NCI-H2171 (cell line): Measurements from ENCODE around the gene RFX7.

Source experiments
- DNase-seq: peaks from one replicate; lab custom pipeline; 2025; lab: John Stamatoyannopoulos, UW

The RFX7 gene

GRCh38 chr15:56045068-56045748, 198.5 kb downstream of the RFX7 start:
- DNase-seq: no peak

DNA sequence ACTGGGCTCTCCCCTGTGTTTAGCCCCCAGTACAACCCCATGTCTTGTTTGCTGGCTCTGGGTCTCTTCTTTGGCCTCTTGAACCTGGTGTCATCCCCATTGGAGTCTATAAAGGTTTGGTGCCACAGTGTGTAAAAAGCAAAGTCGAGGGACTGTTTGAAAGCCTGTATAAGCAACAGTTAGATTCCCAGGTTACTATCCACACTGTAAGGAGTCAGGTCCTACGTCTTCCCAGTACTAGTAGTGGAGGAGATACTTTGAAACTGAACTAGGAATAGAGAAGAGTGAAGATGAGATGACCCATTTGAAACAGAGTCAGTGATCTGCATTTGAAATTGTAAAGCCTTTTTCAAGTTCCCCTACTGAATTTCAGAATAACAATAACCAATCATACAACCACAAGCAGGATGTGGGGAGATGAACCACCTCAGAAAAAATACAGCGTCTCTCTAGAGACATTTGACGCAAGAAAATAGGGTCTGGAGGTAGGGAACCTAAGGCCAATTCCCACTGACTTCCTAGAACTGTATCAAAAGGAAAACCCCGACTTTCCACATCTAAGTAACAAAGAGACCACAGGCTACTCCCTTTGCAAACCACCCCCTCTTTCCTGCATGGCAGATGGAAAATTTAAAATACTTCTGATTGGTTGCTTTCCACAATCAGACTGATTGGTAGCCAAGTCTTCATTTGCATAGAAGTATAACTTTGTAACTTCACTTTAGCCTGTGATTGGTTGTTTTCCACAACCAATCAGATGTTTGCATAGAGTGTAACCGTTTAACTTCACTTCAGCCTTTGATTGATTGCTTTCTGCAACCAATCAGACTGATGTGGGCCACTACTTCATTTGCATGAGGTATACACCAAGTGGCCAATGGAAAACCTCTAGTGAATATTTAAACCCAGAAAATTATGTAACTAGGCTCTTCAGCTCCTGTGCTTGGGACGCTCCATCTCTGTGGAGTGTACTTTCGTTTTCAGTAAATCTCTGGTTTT, 200.4 kb downstream of the RFX7 start:
- DNase-seq: no peak

- DNase-seq: no peak
These were observed 201.2 kb downstream of the RFX7 start for GRCh38 chr15:56042498-56042897.

GRCh38 chr15:56042031-56042430, 201.6 kb downstream of the RFX7 start:
- DNase-seq: no peak

DNA sequence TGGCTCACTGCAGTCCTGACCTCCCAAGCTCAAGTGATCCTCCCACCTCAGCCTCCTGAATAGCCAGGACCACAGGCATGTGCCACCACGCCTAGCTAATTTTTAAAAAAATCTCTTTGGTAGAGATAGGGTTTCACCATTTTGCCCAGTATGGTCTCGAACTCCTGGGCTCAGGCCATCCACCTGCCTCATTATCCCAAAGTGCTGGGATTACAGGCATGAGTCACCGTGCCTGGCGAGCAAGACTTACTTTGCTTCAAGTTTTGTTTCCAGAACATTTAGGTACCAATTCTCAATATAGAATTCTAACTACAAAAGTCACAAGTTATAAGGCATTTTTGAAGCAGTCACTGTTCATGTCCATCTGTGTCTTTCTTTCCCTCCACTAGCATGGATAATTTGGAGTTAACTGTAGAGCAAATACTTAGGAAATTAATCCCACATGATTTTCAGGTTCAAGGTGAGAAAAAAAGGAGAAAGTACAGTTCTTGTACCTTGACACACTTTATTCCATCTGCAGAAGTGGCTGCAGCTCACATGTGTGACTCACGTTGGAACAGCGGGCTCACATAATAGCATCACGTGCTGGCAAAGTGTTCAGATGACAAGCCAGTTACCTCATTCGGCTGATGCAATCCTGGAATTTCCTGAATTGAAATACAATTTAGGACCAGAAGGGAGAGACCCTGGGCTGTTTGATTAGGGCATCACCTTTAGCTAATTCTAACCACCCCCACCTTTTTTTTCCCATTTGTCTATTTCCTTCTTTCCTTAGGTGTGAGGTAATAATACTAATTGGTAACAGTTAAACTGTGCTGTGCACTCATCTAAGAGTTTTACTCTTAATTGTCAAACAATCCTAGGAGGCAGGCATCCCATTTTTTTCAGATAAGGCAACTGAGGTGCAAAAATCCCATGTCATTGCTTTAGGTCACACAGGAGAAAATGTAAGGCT, 203.3 kb downstream of the RFX7 start:
- peak; percentile 79 for DNase-seq

GRCh38 chr15:56038707-56039106, 205.0 kb downstream of the RFX7 start:
- no peak for DNase-seq

DNA sequence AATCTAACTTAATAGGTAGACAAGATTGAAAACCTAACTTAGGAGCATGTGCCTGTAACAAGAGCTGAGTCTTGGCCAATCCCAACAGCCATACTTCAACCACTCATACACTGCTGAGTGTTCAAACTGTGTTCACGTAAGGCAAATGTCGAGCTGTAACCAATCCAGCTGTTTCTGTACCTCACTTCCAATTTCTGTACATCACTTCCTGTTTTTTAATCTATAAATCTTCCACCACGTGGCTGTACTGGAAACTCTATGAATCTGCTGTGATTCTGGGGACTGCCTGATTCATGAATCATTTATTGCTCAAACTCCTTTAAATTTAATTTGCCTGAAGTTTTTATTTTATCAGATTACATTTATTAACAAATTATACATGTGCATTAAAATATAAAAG, 205.7 kb downstream of the RFX7 start:
- no peak for DNase-seq
